GM19455 (cell line): ENCODE results near the gene KRTAP10-8.
"Not testable (repeated sequence)": the region's sequence is repeated elsewhere in the genome, so short reads cannot be mapped to it uniquely, and the experiment has no call there.

Experiments used
- ATAC-seq: cut with Tn5 transposase; IDR thresholded peaks from one replicate; pipeline ENCODE4 v1.9.1; 2021; ENCODE audit not compliant: unreplicated experiment

The KRTAP10-8 gene

GRCh38 chr21:44598061-44598460 lies 13.8 kb upstream of the KRTAP10-8 start:
- ATAC-seq: no peak

DNA sequence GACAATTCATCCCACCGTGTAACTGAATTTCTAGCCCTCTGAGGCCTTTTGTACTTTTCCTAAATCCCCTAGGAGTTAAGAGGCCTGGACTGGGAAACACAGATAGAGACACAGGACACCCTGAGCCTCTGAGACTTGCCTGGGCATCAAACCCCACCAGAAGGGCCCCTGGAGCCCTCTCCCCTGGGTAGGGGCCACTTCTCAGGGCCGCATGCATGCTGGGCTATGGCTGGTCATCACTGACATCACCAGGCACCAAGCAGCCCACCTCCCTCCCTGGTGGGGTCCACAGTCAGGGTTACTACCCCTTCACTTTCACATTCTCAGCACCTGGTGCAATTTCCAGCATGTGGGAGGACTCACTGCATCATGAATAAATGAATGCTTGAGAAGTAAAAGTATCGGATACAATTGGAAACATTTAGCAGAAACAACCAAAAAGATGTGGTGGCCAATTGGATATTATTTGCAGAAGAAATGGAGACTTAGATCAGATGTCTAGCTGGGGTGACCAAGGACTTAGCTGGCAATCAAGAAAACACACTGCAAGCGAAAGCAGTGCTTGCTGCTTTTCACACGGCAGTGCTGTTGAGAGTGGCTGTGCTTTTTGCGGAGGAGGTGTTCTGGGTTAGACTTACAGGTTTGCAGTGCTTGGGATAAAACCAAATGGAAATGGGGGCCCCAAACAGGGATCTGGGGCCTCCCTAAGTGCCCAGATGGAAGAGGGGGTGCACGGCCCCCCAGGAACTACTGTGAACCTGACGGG lies 12.4 kb upstream of the KRTAP10-8 start:
- ATAC-seq: no peak

DNA sequence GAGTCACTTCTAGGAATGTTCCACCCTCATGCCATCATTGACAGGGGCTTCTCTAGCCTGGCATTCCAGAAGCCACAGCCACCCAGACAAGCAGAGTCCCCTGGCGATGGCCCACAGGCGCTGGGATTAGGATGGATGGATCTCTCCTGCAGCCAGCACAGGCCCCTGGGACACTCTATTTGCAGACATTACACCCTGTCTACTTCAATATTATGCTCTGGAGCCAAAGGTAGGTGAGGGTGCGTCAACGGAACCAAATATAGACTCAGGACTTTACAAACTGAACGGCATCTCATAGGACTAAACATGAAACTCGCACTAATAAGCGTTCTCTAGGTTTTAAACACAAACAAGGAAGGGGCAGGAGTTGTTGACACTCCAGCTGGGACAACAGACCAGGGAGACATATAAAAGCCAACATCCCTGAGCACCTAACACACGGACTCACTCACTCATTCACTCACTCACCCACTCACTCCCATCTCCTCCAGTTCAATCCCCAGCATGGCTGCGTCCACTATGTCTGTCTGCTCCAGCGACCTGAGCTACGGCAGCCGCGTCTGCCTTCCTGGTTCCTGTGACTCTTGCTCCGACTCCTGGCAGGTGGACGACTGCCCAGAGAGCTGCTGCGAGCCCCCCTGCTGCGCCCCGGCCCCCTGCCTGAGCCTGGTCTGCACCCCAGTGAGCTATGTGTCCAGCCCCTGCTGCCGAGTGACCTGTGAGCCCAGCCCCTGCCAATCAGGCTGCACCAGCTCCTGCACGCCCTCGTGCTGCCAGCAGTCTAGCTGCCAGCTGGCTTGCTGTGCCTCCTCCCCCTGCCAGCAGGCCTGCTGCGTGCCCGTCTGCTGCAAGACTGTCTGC lies 11.5 kb upstream of the KRTAP10-8 start, which contains the start of gene KRTAP10-7:
Gene KRTAP10-7, plus strand, starts transcription at position 480 of the 861 bp plus-strand sequence. Its CDS starts 25 bp downstream, at position 505.
- not testable (repeated sequence) for ATAC-seq

DNA sequence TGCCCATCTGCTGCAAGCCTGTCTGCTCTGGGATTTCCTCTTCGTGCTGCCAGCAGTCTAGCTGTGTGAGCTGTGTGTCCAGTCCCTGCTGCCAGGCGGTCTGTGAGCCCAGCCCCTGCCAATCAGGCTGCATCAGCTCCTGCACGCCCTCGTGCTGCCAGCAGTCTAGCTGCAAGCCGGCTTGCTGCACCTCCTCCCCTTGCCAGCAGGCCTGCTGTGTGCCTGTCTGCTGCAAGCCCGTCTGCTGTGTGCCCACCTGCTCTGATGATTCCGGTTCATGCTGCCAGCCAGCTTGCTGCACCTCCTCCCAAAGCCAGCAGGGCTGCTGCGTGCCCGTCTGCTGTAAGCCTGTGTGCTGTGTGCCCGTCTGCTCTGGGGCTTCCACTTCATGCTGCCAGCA lies 10.8 kb upstream of the KRTAP10-8 start:
- not testable (repeated sequence) for ATAC-seq

DNA sequence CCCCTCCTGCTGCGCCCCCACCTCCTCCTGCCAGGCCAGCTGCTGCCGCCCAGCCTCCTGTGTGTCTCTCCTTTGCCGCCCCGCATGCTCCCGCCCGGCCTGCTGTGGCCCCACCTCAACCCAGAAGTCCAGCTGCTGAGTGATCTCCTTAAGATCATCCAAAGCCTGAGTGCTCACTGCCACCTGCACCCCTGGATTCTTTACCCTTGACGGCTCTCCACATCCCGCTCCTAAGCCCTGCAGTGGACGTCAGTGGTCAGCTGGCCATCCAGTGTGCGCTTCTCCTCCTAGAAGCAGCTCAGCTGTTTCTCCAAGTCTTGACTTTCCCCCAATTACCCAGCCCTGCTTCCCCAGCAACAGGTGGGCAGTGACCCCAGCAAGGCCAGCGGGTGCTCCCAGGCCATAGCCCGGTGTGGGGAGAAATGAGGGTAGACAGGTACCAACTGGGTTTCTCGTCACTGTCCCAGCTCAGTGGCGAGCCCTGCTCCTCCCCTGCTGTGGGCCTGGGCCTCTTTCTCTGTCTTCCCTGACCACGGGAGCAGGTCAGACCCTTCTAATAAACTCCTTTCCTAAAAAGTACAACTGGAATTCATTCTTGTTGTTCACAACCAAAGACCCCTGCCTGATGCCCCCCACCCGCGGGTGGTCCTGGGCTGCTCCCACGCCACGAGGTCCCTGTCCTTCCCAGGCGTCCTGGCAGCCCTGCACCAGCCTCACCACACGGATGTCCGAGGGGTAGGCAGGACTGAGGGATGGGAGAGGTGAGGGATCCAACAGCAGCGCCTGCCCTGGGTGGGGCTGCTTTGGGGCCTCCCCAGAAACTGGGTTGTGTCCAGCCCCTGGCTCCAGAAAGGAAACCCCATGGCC lies 10.1 kb upstream of the KRTAP10-8 start:
- ATAC-seq: no peak

DNA sequence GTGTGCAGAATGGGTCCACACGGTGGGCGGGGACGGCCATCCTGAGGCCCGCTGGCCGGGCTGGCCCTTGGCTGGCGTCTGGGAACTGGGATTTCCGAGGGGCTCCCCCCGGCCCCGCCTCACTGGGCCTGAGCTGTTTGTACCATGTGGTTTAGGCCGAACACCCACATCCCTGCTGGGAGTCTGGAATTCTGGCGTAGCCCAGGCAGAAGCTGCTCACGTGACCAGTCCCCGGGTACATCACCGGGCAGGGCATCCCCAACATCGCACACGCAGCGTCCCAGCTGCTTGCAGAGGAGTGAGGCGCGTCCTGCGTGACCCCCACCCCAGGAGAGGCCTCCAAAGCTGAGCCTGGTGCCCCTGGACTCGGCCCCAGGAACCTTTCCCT lies 9.4 kb upstream of the KRTAP10-8 start:
- no peak for ATAC-seq

GRCh38 chr21:44603109-44603875 lies 8.6 kb upstream of the KRTAP10-8 start:
- no peak for ATAC-seq

- ATAC-seq: no peak
Observed at GRCh38 chr21:44603911-44604310, 8.0 kb upstream of the KRTAP10-8 start.

DNA sequence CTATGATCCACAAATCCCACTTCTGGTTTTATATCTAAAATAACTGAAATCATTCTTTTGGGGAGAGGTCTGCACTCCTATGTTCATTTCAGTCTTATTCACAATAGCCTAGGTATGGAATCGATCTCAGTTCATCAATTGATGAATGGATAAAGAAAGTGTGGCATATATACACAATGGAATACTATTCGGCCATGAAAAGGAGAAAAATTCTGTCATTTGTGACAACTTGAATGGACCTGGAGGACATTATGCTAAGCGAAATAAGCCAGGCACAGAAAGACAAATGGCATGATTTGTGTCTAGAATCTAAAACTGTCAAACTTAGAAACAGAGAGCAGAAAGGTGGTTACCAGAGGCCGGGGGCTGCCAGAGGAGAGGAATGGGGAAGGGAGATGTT lies 5.4 kb upstream of the KRTAP10-8 start:
- no peak for ATAC-seq

- ATAC-seq: no peak
Observed at GRCh38 chr21:44609193-44609592, 2.7 kb upstream of the KRTAP10-8 start.

- ATAC-seq: not testable (repeated sequence)
Observed at GRCh38 chr21:44610157-44610843, 1.6 kb upstream of the KRTAP10-8 start.

- ATAC-seq: no peak
Observed at GRCh38 chr21:44611551-44611950, 328 bp upstream of the KRTAP10-8 start.

GRCh38 chr21:44612669-44613229 lies 870 bp downstream of the KRTAP10-8 start:
- no peak for ATAC-seq

GRCh38 chr21:44613386-44614155 lies 1.7 kb downstream of the KRTAP10-8 start:
- no peak for ATAC-seq

DNA sequence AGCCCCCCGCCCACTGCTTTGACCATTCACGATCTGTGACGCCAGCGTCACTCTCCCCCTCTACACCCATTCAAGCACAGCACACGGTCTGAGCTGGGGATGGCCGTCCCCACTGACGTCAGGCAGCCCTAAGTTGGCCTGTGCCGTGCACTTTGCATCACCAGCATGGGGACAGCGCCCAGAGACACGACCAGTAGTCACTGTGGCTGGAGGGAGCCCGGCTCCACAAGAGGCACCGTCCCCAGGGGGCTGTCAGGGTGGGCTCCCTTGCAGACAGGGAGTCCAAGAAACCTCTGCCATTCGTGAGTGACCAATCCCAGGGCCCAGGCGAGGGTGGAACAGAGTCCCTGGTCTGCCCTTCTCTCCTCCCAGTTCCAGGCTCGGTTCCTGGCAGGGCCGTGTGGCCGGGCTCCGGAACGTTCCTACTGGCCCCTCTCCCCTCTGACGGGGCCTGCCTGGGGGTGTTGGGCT lies 2.3 kb downstream of the KRTAP10-8 start:
- no peak for ATAC-seq

GRCh38 chr21:44614961-44615391 lies 3.1 kb downstream of the KRTAP10-8 start:
- no peak for ATAC-seq

DNA sequence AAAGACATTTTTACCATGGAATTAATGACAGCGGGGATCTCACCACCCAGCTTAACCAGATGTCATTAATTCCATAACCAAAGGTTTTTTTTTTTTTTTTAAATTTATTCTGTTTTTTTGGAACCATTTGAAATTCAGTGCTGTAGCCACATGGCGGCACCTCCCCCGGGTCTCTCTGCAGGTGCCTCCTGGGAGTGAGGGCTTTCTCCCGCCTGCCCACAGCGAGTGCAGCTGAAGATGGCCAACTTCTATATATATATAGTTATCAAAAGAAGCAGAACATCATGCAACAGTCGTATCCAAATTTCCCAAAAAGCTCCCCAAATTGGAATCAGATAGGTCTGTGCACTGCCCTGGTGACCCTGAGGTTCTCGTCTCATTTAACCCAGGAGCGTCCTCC lies 3.6 kb downstream of the KRTAP10-8 start:
- ATAC-seq: no peak

DNA sequence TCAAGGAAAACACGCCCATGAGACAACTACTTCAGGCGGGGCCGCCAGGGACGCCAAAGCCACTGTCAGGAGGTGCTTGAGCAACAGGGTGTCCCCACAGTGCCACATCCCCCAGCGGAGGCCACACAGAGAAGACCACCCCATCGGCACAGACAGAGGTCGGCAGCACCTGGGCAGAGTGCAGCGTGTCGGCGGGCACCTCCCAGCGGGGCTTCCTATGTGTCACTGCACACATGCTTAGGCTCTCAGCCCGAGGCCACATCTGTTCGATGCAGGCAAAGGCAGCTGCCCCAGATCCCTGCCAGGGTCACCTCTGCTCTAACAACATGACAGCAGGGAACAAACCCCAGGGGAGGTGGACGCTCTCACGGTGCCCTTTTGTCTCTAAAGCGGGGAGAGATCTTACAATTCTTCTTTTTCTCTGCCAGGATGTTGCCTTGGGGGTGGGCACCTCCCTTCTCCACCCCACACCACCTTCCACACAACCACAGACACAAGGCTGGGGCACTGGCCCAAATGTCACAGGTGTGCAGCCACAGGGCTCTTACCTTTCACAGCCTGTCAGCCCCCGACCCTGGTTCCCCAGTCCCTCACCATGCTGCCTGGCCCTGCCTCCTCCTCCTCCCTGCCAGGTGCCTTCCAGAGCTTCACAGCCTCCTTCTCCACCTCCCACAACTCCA lies 4.2 kb downstream of the KRTAP10-8 start:
- no peak for ATAC-seq
